Activated CD4-positive, alpha-beta T cell treated with anti-CD3 and anti-CD28 coated beads, Interleukin-2, amount 10 ng/mL, durations not matched to agents 7 days and 5 days (primary cell): ENCODE measurements around the gene MYO18A. TPM values are rescaled to one million over a fixed set of nuclear protein-coding genes. Genes with fewer than 3 reads are reported as not detected.

Experiments used
- CTCF ChIA-PET: fragments of 350-600 bp; sonication (Branson Sonifier 250); formaldehyde crosslinking; loops from one replicate; lab custom pipeline; 2021; ENCODE audit warnings: antibody characterized with exemption; lab: Charles Lee
- POLR2A ChIA-PET: fragments of 350-600 bp; sonication (Branson Sonifier 250); formaldehyde crosslinking; loops from one replicate; lab custom pipeline; 2021; ENCODE audit warnings: antibody characterized with exemption; lab: Charles Lee
- DNase-seq: peaks from one replicate; pipeline ENCODE4 v3.0.0-alpha.2; 2020
- H3K27ac Mint-ChIP-seq: one replicate; pipeline ENCODE4 v1.8.0; 2021; ENCODE audit warnings: mild to moderate bottlenecking, moderate library complexity, mixed read lengths
- H3K27me3 Mint-ChIP-seq: one replicate; pipeline ENCODE4 v1.8.0; 2021; ENCODE audit warnings: mixed read lengths
- H3K36me3 Mint-ChIP-seq: one replicate; pipeline ENCODE4 v1.8.0; 2021; ENCODE audit warnings: low read depth, mixed read lengths
- H3K4me1 Mint-ChIP-seq: one replicate; pipeline ENCODE4 v1.8.0; 2021; ENCODE audit warnings: mixed read lengths
- H3K4me3 Mint-ChIP-seq: one replicate; pipeline ENCODE4 v1.8.0; 2021; ENCODE audit warnings: mild to moderate bottlenecking, moderate library complexity, mixed read lengths
- H3K9me3 Mint-ChIP-seq: one replicate; pipeline ENCODE4 v1.8.0; 2021; ENCODE audit warnings: mixed read lengths
- total RNA-seq, 2 experiments: library from RNA; stranded (reverse); gene quantifications; one replicate each; pipeline ENCODE4 v1.2.3, GENCODE V29; 2021

The MYO18A gene
- total RNA-seq, 2 experiments from 2014 or later: 82.2 to 101 TPM

DNA sequence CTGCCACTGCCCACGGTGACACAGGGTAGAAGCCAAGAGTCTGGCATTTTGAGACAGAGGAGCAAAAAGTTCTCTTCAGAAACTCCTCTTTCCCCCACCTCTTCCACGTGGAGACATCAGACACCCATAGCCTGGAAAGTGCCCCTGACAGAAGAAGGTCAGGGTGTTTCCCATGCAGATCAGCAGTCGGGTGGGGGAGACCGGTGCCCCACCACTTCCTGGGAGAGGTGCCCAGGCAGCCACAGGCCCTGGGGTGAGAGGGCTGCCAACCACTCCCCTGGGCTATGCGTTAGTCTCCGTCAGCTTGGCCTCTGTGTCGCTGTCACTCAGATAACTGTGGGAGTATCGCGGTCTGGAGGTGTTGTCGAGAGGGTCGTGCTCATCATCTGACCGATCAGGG lies 105.7 kb downstream of the MYO18A start:
- Mint-ChIP-seq H3K36me3 (peaks cover 4% of the 10 kb centered on the region), H3K9me3 (no peaks in the 10 kb centered on the region), H3K4me1 (no peaks in the 10 kb centered on the region), H3K27me3 (no peaks in the 10 kb centered on the region), H3K4me3 (no peak overlapping the region), H3K27ac (no peak overlapping the region)
- DNase-seq: no peak
- POLR2A ChIA-PET: interaction anchor here (0.7 kb wide), 1 partner anchor 20 kb away, joined by 3 read pairs; no protein-coding TSS in a partner anchor
- CTCF ChIA-PET: interaction anchor here (1.2 to 2.0 kb wide), 2 partner anchors 24 to 40 kb away, joined by 3 to 4 read pairs; no protein-coding TSS in a partner anchor

DNA sequence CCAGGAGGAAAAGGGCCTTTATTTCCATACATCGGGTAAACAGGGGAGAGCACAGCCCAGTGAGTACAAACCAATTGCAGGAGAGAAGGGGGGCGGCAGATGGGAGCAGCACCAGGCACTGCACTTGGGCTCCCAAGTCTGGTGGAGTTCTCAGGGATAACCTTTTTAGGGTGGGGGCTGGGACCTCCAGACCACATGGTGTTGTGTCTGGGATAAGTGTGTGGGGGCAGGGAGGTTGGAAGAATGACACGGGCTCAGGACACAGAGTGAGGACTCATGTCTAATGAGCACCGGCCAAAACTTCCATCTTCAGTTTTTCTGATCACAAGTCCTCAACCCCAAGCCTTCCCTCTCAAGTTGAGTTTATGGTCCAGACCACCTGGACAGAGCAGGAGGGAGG lies 106.7 kb downstream of the MYO18A start:
- ChIA-PET CTCF (no interaction called here), POLR2A (no interaction called here)
- Mint-ChIP-seq H3K36me3 (peaks cover 4% of the 10 kb centered on the region), H3K27ac (no peak overlapping the region), H3K27me3 (no peaks in the 10 kb centered on the region), H3K9me3 (no peaks in the 10 kb centered on the region), H3K4me3 (no peak overlapping the region), H3K4me1 (no peaks in the 10 kb centered on the region)
- DNase-seq: no peak

- POLR2A ChIA-PET: interaction anchor here (0.7 kb wide), 1 partner anchor 37 kb away, joined by 8 read pairs; no protein-coding TSS in a partner anchor
- H3K27ac Mint-ChIP-seq: no peak overlapping the region
- no peaks in the 10 kb centered on the region for H3K27me3 Mint-ChIP-seq
- H3K4me1 Mint-ChIP-seq: no peaks in the 10 kb centered on the region
- H3K4me3 Mint-ChIP-seq: no peak overlapping the region
- H3K9me3 Mint-ChIP-seq: no peaks in the 10 kb centered on the region
- DNase-seq: no peak
- CTCF ChIA-PET: interaction anchor here (1.0 kb wide), 1 partner anchor 44 kb away, joined by 3 read pairs; no protein-coding TSS in a partner anchor
- peaks cover 4% of the 10 kb centered on the region for H3K36me3 Mint-ChIP-seq
These were observed 107.2 kb downstream of the MYO18A start for GRCh38 chr17:29073045-29073444.

DNA sequence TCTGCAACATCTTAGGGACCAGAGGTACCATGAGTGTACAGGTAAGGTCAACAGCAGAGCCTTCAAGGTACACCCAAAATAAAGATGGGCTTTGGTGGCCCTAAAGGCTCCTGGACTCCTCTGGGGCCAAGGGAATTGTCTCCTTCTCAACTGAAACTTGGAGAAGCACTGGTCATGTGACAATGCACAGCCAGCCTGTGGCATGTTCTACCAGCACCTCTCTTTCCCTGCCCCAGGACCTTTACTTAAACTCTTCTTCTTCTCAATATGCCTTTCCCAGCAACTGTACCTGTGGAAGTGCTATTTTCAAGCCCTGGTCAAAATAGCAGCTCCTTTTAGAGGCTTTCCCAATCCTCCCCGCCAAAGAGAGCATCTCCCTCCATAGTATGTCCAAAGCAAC lies 108.9 kb downstream of the MYO18A start:
- POLR2A ChIA-PET: no interaction called here
- CTCF ChIA-PET: no interaction called here
- no peak overlapping the region for H3K27ac Mint-ChIP-seq
- no peaks in the 10 kb centered on the region for H3K27me3 Mint-ChIP-seq
- no peaks in the 10 kb centered on the region for H3K9me3 Mint-ChIP-seq
- H3K36me3 Mint-ChIP-seq: no peaks in the 10 kb centered on the region
- DNase-seq: no peak
- no peaks in the 10 kb centered on the region for H3K4me1 Mint-ChIP-seq
- H3K4me3 Mint-ChIP-seq: no peak overlapping the region

- Mint-ChIP-seq H3K4me3 (no peak overlapping the region), H3K27me3 (no peaks in the 10 kb centered on the region), H3K27ac (peak overlapping the region; percentile 3), H3K36me3 (no peaks in the 10 kb centered on the region), H3K4me1 (no peaks in the 10 kb centered on the region), H3K9me3 (no peaks in the 10 kb centered on the region)
- CTCF ChIA-PET: no interaction called here
- no peak for DNase-seq
- POLR2A ChIA-PET: no interaction called here
These were observed 109.4 kb downstream of the MYO18A start for GRCh38 chr17:29070781-29071180.

- no peak for DNase-seq
- POLR2A ChIA-PET: no interaction called here
- Mint-ChIP-seq H3K9me3 (no peaks in the 10 kb centered on the region), H3K27me3 (no peaks in the 10 kb centered on the region), H3K4me3 (no peak overlapping the region), H3K36me3 (no peaks in the 10 kb centered on the region), H3K4me1 (no peaks in the 10 kb centered on the region), H3K27ac (no peak overlapping the region)
- CTCF ChIA-PET: interaction anchor here (1.5 kb wide), 1 partner anchor 8 kb away, joined by 4 read pairs; no protein-coding TSS in a partner anchor
These were observed 109.9 kb downstream of the MYO18A start for GRCh38 chr17:29070308-29070707.

DNA sequence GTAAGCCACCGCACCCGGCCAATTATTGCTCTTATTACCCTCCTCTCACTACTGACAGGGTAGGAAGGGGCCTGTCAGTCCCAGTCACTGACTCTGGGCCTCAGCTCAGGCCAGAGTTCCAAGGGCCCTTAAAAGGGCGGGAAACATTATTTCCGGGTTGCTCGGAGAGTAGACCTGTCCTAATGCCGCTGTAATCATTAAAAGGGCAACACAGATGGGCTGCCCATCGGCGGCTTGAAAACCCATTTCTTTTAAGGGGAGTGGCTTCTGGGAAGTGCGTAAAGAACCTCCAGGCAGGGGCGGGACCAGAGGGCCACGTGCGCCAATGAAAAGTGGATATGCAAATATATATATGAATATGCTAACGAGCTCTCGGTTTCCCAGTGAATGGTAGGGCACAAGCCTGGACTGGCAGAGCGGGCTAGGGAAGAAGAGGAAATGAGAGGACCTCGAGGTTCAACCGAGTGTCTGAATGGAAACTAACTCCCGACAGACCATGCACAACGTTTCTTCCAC lies 110.6 kb downstream of the MYO18A start:
- Mint-ChIP-seq H3K4me1 (no peaks in the 10 kb centered on the region), H3K27ac (no peak overlapping the region), H3K4me3 (no peak overlapping the region), H3K9me3 (no peaks in the 10 kb centered on the region), H3K36me3 (no peaks in the 10 kb centered on the region), H3K27me3 (no peaks in the 10 kb centered on the region)
- no peak for DNase-seq
- CTCF ChIA-PET: interaction anchor here (1.5 kb wide), 1 partner anchor 9 kb away, joined by 4 read pairs; no protein-coding TSS in a partner anchor
- POLR2A ChIA-PET: no interaction called here

GRCh38 chr17:29068818-29069217 lies 111.4 kb downstream of the MYO18A start:
- Mint-ChIP-seq H3K36me3 (no peaks in the 10 kb centered on the region), H3K27me3 (no peaks in the 10 kb centered on the region), H3K27ac (no peak overlapping the region), H3K9me3 (no peaks in the 10 kb centered on the region), H3K4me3 (no peak overlapping the region), H3K4me1 (no peaks in the 10 kb centered on the region)
- DNase-seq: no peak
- ChIA-PET CTCF (interaction anchor here (1.5 kb wide), 1 partner anchor 10 kb away, joined by 4 read pairs; no protein-coding TSS in a partner anchor), POLR2A (no interaction called here)

GRCh38 chr17:29066606-29067005 lies 113.6 kb downstream of the MYO18A start:
- H3K4me3 Mint-ChIP-seq: no peak overlapping the region
- H3K9me3 Mint-ChIP-seq: no peaks in the 10 kb centered on the region
- no peak for DNase-seq
- H3K27ac Mint-ChIP-seq: no peak overlapping the region
- ChIA-PET POLR2A (no interaction called here), CTCF (interaction anchor here (0.6 to 1.5 kb wide), 4 partner anchors 8 to 68 kb away, joined by 3 read pairs; no protein-coding TSS in a partner anchor)
- no peaks in the 10 kb centered on the region for H3K36me3 Mint-ChIP-seq
- no peaks in the 10 kb centered on the region for H3K27me3 Mint-ChIP-seq
- H3K4me1 Mint-ChIP-seq: no peaks in the 10 kb centered on the region

- Mint-ChIP-seq H3K9me3 (no peaks in the 10 kb centered on the region), H3K4me3 (no peak overlapping the region), H3K27me3 (no peaks in the 10 kb centered on the region), H3K4me1 (no peaks in the 10 kb centered on the region), H3K36me3 (no peaks in the 10 kb centered on the region), H3K27ac (no peak overlapping the region)
- POLR2A ChIA-PET: no interaction called here
- DNase-seq: no peak
- CTCF ChIA-PET: interaction anchor here (1.3 kb wide), 1 partner anchor 13 kb away, joined by 3 read pairs; no protein-coding TSS in a partner anchor
These were observed 114.2 kb downstream of the MYO18A start for GRCh38 chr17:29066047-29066446.

DNA sequence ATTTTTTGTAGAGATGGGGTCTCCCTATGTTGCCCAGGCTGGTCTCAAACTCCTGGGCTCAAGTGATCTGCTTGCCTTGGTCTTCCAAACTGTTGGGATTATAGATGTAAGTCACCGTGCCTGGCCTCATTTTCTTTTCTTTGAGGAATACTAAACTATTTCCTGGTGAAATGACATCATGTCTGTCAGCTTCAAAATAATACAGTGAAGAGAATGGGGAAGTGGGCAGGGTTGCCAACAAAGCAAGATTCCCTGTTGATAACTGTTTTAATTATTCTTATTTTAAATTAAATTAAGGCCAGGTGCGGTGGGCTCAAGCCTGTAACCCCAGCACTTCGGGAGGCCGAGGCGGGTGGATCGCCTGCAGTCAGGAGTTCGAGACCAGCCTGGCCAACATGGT lies 116.2 kb downstream of the MYO18A start:
- Mint-ChIP-seq H3K36me3 (no peaks in the 10 kb centered on the region), H3K27ac (no peak overlapping the region), H3K9me3 (no peaks in the 10 kb centered on the region), H3K27me3 (no peaks in the 10 kb centered on the region), H3K4me3 (no peak overlapping the region), H3K4me1 (no peaks in the 10 kb centered on the region)
- POLR2A ChIA-PET: no interaction called here
- no peak for DNase-seq
- CTCF ChIA-PET: no interaction called here

GRCh38 chr17:29062215-29062614 lies 118.0 kb downstream of the MYO18A start:
- H3K4me1 Mint-ChIP-seq: no peaks in the 10 kb centered on the region
- H3K27me3 Mint-ChIP-seq: no peaks in the 10 kb centered on the region
- H3K27ac Mint-ChIP-seq: no peak overlapping the region
- H3K4me3 Mint-ChIP-seq: no peak overlapping the region
- no peaks in the 10 kb centered on the region for H3K9me3 Mint-ChIP-seq
- no peak for DNase-seq
- H3K36me3 Mint-ChIP-seq: no peaks in the 10 kb centered on the region
- CTCF ChIA-PET: interaction anchor here (0.5 kb wide), 1 partner anchor 300 kb away, joined by 3 read pairs; no protein-coding TSS in a partner anchor
- POLR2A ChIA-PET: no interaction called here

DNA sequence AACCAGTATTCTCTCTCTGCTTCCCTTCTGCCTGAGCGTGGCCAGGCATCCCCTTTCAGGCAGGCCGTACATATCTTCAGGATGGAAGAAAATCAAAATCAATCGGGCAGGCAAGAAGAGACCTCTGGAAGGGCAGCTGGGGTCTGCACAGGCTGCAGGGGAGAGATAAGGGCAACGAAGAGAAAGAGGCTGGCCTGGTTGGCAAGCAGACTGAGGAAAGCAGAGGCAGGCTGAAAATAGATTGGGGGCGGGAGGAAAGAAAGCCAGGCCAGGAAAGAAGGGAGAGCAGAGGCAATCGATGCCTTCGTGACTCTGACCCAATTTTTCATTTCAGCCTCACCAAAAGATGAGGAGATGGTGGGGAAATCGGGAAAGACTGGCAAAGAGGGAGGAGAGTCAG lies 119.2 kb downstream of the MYO18A start:
- ChIA-PET CTCF (interaction anchor here (1.0 kb wide), 1 partner anchor 7 kb away, joined by 3 read pairs; no protein-coding TSS in a partner anchor), POLR2A (no interaction called here)
- Mint-ChIP-seq H3K4me1 (no peaks in the 10 kb centered on the region), H3K9me3 (no peaks in the 10 kb centered on the region), H3K4me3 (no peak overlapping the region), H3K36me3 (no peaks in the 10 kb centered on the region), H3K27ac (no peak overlapping the region), H3K27me3 (no peaks in the 10 kb centered on the region)
- DNase-seq: no peak
